ENCODE measurements around the gene MCTP1. TPM values are rescaled to one million over a fixed set of nuclear protein-coding genes. Genes with fewer than 3 reads are reported as not detected.
A peak's percentile ranks its signal among the peaks of the same experiment; 100 is the strongest.

Gene MCTP1
- total RNA-seq, 2 donors from 2014 or later, result 13.4 to 16.1 TPM

GRCh38 chr5:95087816-95088317, 197.0 kb downstream of the MCTP1 start:
- intact Hi-C loops (cut with DNase I), result no loop called here
- DNase-seq, result peak; percentile 10
- ATAC-seq, result peak in 1 of 2 donors; percentile 57

GRCh38 chr5:95086927-95087815, 197.7 kb downstream of the MCTP1 start:
- ATAC-seq (peak in 1 of 2 donors; percentile 49), DNase-seq (no peak)
- intact Hi-C loops (cut with DNase I), result no loop called here

- DNase-seq, result no peak
- intact Hi-C loops (cut with DNase I), result no loop called here
- no peak for ATAC-seq
Measured at GRCh38 chr5:95084757-95085156, 200.1 kb downstream of the MCTP1 start.

GRCh38 chr5:95083606-95084005, 201.3 kb downstream of the MCTP1 start:
- intact Hi-C loops (cut with DNase I), result no loop called here
- ATAC-seq, result no peak

GRCh38 chr5:95081982-95082381, 202.9 kb downstream of the MCTP1 start:
- DNase-seq, result no peak
- intact Hi-C loops (cut with DNase I), result no loop called here
- ATAC-seq, result no peak

More at GRCh38 chr5:95083606-95084005, 201.3 kb downstream of the MCTP1 start:
- DNase-seq, result no peak

GRCh38 chr5:95081500-95081960, 203.4 kb downstream of the MCTP1 start:
- ATAC-seq, result peak; percentile 27 to 86
- peak; percentile 33 for DNase-seq
- intact Hi-C loops (cut with DNase I), result no loop called here

GRCh38 chr5:95080441-95080840, 204.5 kb downstream of the MCTP1 start:
- DNase-seq (no peak), ATAC-seq (no peak)
- intact Hi-C loops (cut with DNase I), result no loop called here

- ATAC-seq (no peak), DNase-seq (no peak)
- intact Hi-C loops (cut with DNase I), result no loop called here
Measured at GRCh38 chr5:95080030-95080429, 204.9 kb downstream of the MCTP1 start.

- DNase-seq, result no peak
- intact Hi-C loops (cut with DNase I), result no loop called here
- no peak for ATAC-seq
Measured at GRCh38 chr5:95078868-95079267, 206.0 kb downstream of the MCTP1 start.

GRCh38 chr5:95076395-95077185, 208.3 kb downstream of the MCTP1 start:
- intact Hi-C loops (cut with DNase I), result no loop called here
- ATAC-seq, result no peak
- no peak for DNase-seq

- ATAC-seq (no peak), DNase-seq (no peak)
- intact Hi-C loops (cut with DNase I), result no loop called here
Measured at GRCh38 chr5:95075111-95075510, 209.8 kb downstream of the MCTP1 start.

- ATAC-seq (no peak), DNase-seq (no peak)
- intact Hi-C loops (cut with DNase I), result no loop called here
Measured at GRCh38 chr5:95072281-95072680, 212.6 kb downstream of the MCTP1 start.

GRCh38 chr5:95070866-95071265, 214.0 kb downstream of the MCTP1 start:
- no peak for ATAC-seq
- no peak for DNase-seq
- intact Hi-C loops (cut with DNase I), result no loop called here

GRCh38 chr5:95070453-95070852, 214.4 kb downstream of the MCTP1 start:
- no peak for ATAC-seq
- intact Hi-C loops (cut with DNase I), result no loop called here
- DNase-seq, result no peak

GRCh38 chr5:95069948-95070347, 214.9 kb downstream of the MCTP1 start:
- peak in 1 of 2 donors; percentile 47 for ATAC-seq
- no peak for DNase-seq

GRCh38 chr5:95069021-95069420, 215.9 kb downstream of the MCTP1 start:
- intact Hi-C loops (cut with DNase I), result no loop called here
- no peak for DNase-seq
- no peak for ATAC-seq

More at GRCh38 chr5:95069948-95070347, 214.9 kb downstream of the MCTP1 start:
- intact Hi-C loops (cut with DNase I), result no loop called here

GRCh38 chr5:95068289-95068910, 216.5 kb downstream of the MCTP1 start:
- no peak for ATAC-seq
- intact Hi-C loops (cut with DNase I), result no loop called here
- DNase-seq, result no peak

- no peak for ATAC-seq
- intact Hi-C loops (cut with DNase I), result no loop called here
- no peak for DNase-seq
Measured at GRCh38 chr5:95066048-95066447, 218.8 kb downstream of the MCTP1 start.

- ATAC-seq, result no peak
- intact Hi-C loops (cut with DNase I), result no loop called here
Measured at GRCh38 chr5:95063492-95063891, 221.4 kb downstream of the MCTP1 start.

More at GRCh38 chr5:95063492-95063891, 221.4 kb downstream of the MCTP1 start:
- no peak for DNase-seq

All from left cardiac atrium (tissue), 4 donors.